ENCODE results near the gene TTC36. TPM values are rescaled to one million over a fixed set of nuclear protein-coding genes. Genes with fewer than 3 reads are reported as not detected.

The TTC36 gene
- total RNA-seq, 5 donors from 2014 or later (not counting 1 experiment from before 2014, with no cell fraction given): 0.53 to 1.7 (median 1.2) TPM

Other genes with a start within 250 kb of the TTC36 start
- gene CD3E, start 222.7 kb upstream of the TTC36 start, total RNA-seq: 100 to 1,000 TPM; 555 to 659 (median 596) TPM
- 100 to 1,000 TPM; 290 to 409 (median 361) TPM for gene CD3D, start 184.8 kb upstream of the TTC36 start, total RNA-seq
- gene CD3G, start 183.1 kb upstream of the TTC36 start, total RNA-seq: 100 to 1,000 TPM; 170 to 215 (median 189) TPM
- gene UBE4A, start 167.9 kb upstream of the TTC36 start, total RNA-seq: 10 to 100 TPM; 40.7 to 44.9 (median 41.8) TPM
- 100 to 1,000 TPM; 140 to 188 (median 172) TPM for gene ATP5MG, start 125.9 kb upstream of the TTC36 start, total RNA-seq
- 100 to 1,000 TPM; 130 to 183 (median 153) TPM for gene KMT2A, start 91.0 kb upstream of the TTC36 start, total RNA-seq
- gene TMEM25, start 3.7 kb downstream of the TTC36 start, total RNA-seq: 10 to 100 TPM; 19.9 to 31.7 (median 25.3) TPM
- gene IFT46, start 38.5 kb downstream of the TTC36 start, total RNA-seq: 10 to 100 TPM in 3 of 5 donors, 1 to 10 TPM in 2; 7.0 to 12.4 (median 11.3) TPM
- 100 to 1,000 TPM in 3 of 5 donors, 10 to 100 TPM in 2; 80.6 to 117 (median 111) TPM for gene ARCN1, start 44.9 kb downstream of the TTC36 start, total RNA-seq
- gene PHLDB1, start 80.1 kb downstream of the TTC36 start, total RNA-seq: 1 to 10 TPM; 1.8 to 7.8 (median 4.0) TPM
- not detected for gene TREH, start 152.2 kb downstream of the TTC36 start, total RNA-seq

All from T-cell (primary cell).